Smooth muscle cell (in vitro differentiated cells): ENCODE measurements around the gene ZNF783. TPM values are rescaled to one million over a fixed set of nuclear protein-coding genes. Genes with fewer than 3 reads are reported as not detected.

Source experiments
- DNase-seq: peaks from one replicate; lab custom pipeline; 2025; ENCODE audit not compliant: unreplicated experiment; lab: John Stamatoyannopoulos, UW
- H2AFZ ChIP-seq: fragments of 200-600 bp; sonication (generic); 2 replicates; pipeline ENCODE4 v1.6.0; 2016; ENCODE audit warnings: antibody characterized with exemption, low read depth, mild to moderate bottlenecking
- H3F3A ChIP-seq: fragments of 200-600 bp; sonication (generic); 2 replicates; pipeline ENCODE4 v1.6.0; 2017; ENCODE audit warnings: antibody characterized with exemption, low read depth
- H3K27ac ChIP-seq: fragments of 200-600 bp; sonication (generic); 2 replicates; pipeline ENCODE4 v1.5.1; 2016; ENCODE audit warnings: low read depth, mild to moderate bottlenecking
- H3K27me3 ChIP-seq: fragments of 200-600 bp; sonication (generic); 2 replicates; pipeline ENCODE4 v1.6.1; 2016; ENCODE audit warnings: low read depth, mild to moderate bottlenecking
- H3K36me3 ChIP-seq: fragments of 200-600 bp; sonication (generic); 2 replicates; pipeline ENCODE4 v1.5.1; 2016; ENCODE audit warnings: low read depth
- H3K4me1 ChIP-seq: fragments of 200-600 bp; sonication (generic); 2 replicates; pipeline ENCODE4 v1.5.1; 2016; ENCODE audit warnings: low read depth
- H3K4me2 ChIP-seq: fragments of 200-600 bp; sonication (generic); 2 replicates; pipeline ENCODE4 v1.6.0; 2016; ENCODE audit warnings: mild to moderate bottlenecking
- H3K4me3 ChIP-seq: fragments of 200-600 bp; sonication (generic); 2 replicates; pipeline ENCODE4 v1.5.1; 2016; ENCODE audit warnings: mild to moderate bottlenecking
- H3K79me2 ChIP-seq: fragments of 200-600 bp; sonication (generic); 2 replicates; pipeline ENCODE4 v1.6.0; 2016; ENCODE audit warnings: low read depth, mild to moderate bottlenecking
- H3K9ac ChIP-seq: fragments of 200-600 bp; sonication (generic); 2 replicates; pipeline ENCODE4 v1.6.0; 2016; ENCODE audit warnings: low read depth
- H3K9me3 ChIP-seq: fragments of 200-600 bp; sonication (generic); replicated peaks from 2 replicates; pipeline ENCODE4 v1.5.1; 2016; ENCODE audit warnings: low read depth
- H4K20me1 ChIP-seq: fragments of 200-600 bp; sonication (generic); 2 replicates; pipeline ENCODE4 v1.6.0; 2016; ENCODE audit warnings: low read depth
- WGBS: methylation state at CpG from one replicate; pipeline ENCODE4 v1.1.7; 2016; ENCODE audit warnings: low lambda C conversion rate; 5-methylcytosine and 5-hydroxymethylcytosine counted together
- polyA plus RNA-seq: library from polyadenylated mRNA; unstranded; fragments of >200 nt; fragmentation: Nextera tagmentation; extraction: Ambion mirVana; gene quantifications from 2 replicates; pipeline ENCODE4 v1.2.1, GENCODE V29; 2016
- total RNA-seq: library from RNA; depleted of rRNA; stranded (reverse); fragments of >200 nt; gene quantifications from 2 replicates; pipeline ENCODE4 v1.2.3, GENCODE V29; 2014
- TF ChIP-seq, protein P1 (sequence below): fragments of 200-600 bp; sonication (generic); IDR thresholded peaks from 2 replicates; pipeline ENCODE4 v1.5.1; 2017; ENCODE audit warnings: borderline replicate concordance, mild to moderate bottlenecking, antibody characterized with exemption; ENCODE audit not compliant: insufficient read depth, poor library complexity, severe bottlenecking

ZNF783 gene
- total and polyA plus RNA-seq, 2 experiments from 2014 or later: 7.2 to 8.1 TPM

DNA sequence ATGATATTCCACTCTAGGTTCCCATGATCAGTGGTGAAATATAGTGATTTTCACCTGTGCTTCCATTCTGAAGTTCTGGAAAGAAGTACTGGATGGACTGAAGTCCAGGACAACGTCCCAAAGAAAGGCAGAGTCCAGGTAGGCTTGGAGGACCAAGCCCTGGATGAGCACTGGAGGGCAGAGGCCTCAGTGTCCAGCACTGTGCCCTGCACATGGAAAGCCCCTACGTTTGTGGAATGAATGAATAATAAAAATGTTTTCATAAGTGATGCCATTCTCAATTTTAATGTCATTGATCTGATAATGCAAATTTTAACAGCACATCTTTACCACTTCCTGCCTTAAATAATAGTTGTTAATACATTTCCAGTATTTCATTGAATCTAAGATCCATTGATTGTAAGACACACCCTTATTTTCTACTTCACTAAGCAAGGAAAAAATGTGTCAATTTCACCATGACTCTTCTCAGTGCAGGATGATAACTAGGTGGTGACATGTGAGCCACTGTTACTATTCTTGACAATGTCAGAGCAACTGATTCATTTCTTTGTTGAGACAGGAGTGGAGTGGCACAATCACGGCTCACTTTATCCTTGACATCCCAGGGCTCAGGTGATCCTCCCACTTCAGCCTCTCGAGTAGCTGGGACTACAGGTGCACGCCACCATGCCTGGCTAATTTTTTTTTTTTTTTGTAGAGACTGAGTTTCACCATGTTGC is 35.2 kb downstream of the ZNF783 start:
- WGBS: 88% methylated on average over 5 of the region's 5 CpGs

DNA sequence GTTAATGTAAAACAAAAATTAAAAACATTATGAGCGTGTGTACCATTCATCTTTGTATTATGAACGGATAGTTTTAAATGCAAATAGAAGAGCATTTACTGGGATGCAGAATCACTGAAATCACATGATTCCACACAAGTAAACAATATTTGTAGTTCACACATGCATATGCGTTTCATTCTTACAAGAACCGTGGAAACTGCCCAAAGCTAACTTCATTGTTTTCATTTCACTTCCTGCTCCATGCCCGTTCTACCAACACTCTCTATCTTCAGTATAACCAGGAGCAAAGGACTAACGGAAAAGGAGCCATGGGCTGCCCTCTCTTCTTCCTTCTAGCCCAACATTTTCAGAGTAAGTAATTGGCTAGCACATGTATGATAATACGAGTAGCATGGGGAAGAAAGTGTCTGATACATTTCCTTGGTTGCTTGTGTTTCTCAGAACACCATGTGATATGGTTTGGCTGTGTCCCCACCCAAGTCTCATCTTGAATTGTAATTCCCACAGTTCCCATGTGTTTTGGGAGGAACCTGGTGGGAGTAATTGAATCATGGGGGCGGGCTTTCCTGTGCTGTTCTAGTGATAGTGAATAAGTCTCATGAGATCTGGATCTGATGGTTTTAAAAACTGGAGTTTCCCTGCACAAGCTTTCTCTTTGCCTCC is 38.8 kb downstream of the ZNF783 start:
- WGBS: 93% methylated on average over 8 of the region's 8 CpGs
- Histone ChIP-seq H3K27ac (no peak overlapping the region), H3K4me3 (no peak overlapping the region), H3K36me3 (no peaks in the 10 kb centered on the region), H3F3A (no peaks in the 10 kb centered on the region), H3K9me3 (no peaks in the 10 kb centered on the region), H3K9ac (no peak overlapping the region), H3K79me2 (no peaks in the 10 kb centered on the region), H3K4me1 (no peaks in the 10 kb centered on the region), H3K4me2 (no peak overlapping the region), H3K27me3 (no peaks in the 10 kb centered on the region), H4K20me1 (no peaks in the 10 kb centered on the region), H2AFZ (no peak overlapping the region)
- TF ChIP-seq, protein P1, sequence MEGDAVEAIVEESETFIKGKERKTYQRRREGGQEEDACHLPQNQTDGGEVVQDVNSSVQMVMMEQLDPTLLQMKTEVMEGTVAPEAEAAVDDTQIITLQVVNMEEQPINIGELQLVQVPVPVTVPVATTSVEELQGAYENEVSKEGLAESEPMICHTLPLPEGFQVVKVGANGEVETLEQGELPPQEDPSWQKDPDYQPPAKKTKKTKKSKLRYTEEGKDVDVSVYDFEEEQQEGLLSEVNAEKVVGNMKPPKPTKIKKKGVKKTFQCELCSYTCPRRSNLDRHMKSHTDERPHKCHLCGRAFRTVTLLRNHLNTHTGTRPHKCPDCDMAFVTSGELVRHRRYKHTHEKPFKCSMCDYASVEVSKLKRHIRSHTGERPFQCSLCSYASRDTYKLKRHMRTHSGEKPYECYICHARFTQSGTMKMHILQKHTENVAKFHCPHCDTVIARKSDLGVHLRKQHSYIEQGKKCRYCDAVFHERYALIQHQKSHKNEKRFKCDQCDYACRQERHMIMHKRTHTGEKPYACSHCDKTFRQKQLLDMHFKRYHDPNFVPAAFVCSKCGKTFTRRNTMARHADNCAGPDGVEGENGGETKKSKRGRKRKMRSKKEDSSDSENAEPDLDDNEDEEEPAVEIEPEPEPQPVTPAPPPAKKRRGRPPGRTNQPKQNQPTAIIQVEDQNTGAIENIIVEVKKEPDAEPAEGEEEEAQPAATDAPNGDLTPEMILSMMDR: no peak
- DNase-seq: no peak

More for the DNA sequence above, 35.2 kb downstream of the ZNF783 start:
- no peaks in the 10 kb centered on the region for H3K9me3 ChIP-seq
- H2AFZ ChIP-seq: no peak overlapping the region
- TF ChIP-seq, protein P1: no peak
- H3F3A ChIP-seq: no peaks in the 10 kb centered on the region
- H3K9ac ChIP-seq: no peak overlapping the region
- no peak overlapping the region for H3K4me2 ChIP-seq
- no peaks in the 10 kb centered on the region for H3K27me3 ChIP-seq
- H4K20me1 ChIP-seq: no peaks in the 10 kb centered on the region
- H3K4me1 ChIP-seq: no peaks in the 10 kb centered on the region
- no peak overlapping the region for H3K4me3 ChIP-seq
- no peak overlapping the region for H3K27ac ChIP-seq
- no peaks in the 10 kb centered on the region for H3K36me3 ChIP-seq
- no peak for DNase-seq
- no peaks in the 10 kb centered on the region for H3K79me2 ChIP-seq

DNA sequence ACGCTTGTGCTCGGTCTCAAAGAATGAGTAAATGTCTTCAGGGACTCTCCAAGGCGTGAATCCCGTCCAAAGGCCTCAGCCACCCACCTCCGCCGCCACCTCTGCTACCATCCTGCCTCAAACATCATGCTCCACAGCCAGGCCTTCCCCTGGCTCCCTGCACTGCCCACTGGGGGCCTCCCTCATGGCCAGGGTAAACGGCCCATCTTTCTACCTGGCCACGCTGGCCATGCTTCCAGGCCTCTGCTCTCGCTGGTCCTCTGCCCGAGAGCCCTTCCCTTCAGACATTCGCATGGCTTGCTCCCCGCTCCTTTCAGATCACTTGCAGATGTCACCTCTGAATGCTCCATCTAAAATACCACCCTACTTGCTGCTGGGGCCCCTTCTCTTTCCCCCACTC is 40.2 kb downstream of the ZNF783 start:
- no peak for DNase-seq
- Histone ChIP-seq H4K20me1 (no peaks in the 10 kb centered on the region), H3K4me1 (no peaks in the 10 kb centered on the region), H2AFZ (no peak overlapping the region), H3K9me3 (no peaks in the 10 kb centered on the region), H3K27me3 (no peaks in the 10 kb centered on the region), H3K9ac (no peak overlapping the region), H3K4me2 (no peak overlapping the region), H3F3A (no peaks in the 10 kb centered on the region), H3K79me2 (no peaks in the 10 kb centered on the region), H3K27ac (no peak overlapping the region), H3K4me3 (no peak overlapping the region), H3K36me3 (no peaks in the 10 kb centered on the region)
- TF ChIP-seq, protein P1: no peak
- 89% methylated on average over 12 of the region's 12 CpGs for WGBS
